HEK293 (cell line): ENCODE data around the gene ARSD.

Experiments
- CTCF ChIA-PET: fragments of 350-600 bp; formaldehyde crosslinking; extraction: SDS; loops from one replicate; lab custom pipeline; 2021; ENCODE audit warnings: antibody characterized with exemption; lab: Yijun Ruan, JAX
- POLR2A ChIA-PET: fragments of 300-600 bp; formaldehyde crosslinking; extraction: SDS; loops from one replicate; lab custom pipeline; 2020; ENCODE audit warnings: antibody characterized with exemption, inconsistent platforms; lab: Yijun Ruan, JAX
- H3K27ac ChIP-seq: fragments of 200-500 bp; sonication (Bioruptor generic); 2 replicates; pipeline ENCODE4 v1.5.1; 2014; ENCODE audit warnings: low read depth, low read length, control low read depth, inconsistent platforms; ENCODE audit errors: extremely low read depth
- H3K36me3 ChIP-seq, 2 experiments: fragments of 200-500 bp in 1 of 2; sonication (Bioruptor generic) in 1 of 2; 1 replicate in 1 of 2; 2 replicates in 1 of 2; pipeline ENCODE4 v1.5.1; 2014 to 2017; ENCODE audit warnings: inconsistent platforms in 2 of 2, low read length in 2 of 2; ENCODE audit not compliant: control insufficient read depth in 2 of 2, insufficient read depth in 1 of 2
- H3K4me1 ChIP-seq: fragments of 200-500 bp; sonication (Bioruptor generic); 2 replicates; pipeline ENCODE4 v1.5.1; 2014; ENCODE audit warnings: mild to moderate bottlenecking, low read length, inconsistent platforms; ENCODE audit not compliant: control insufficient read depth, insufficient read depth
- H3K4me3 ChIP-seq: 2 replicates; pipeline ENCODE4 v1.5.1; 2011; ENCODE audit warnings: low read depth, mild to moderate bottlenecking, control low read depth, low read length, moderate library complexity
- H3K9me3 ChIP-seq: fragments of 200-500 bp; sonication (Bioruptor generic); 2 replicates; pipeline ENCODE4 v1.5.1; 2014; ENCODE audit warnings: low read depth, low read length, inconsistent platforms; ENCODE audit not compliant: control insufficient read depth, insufficient read depth
- ATF2 ChIP-seq: fragments of 450-650 bp; formaldehyde crosslinking; IDR thresholded peaks from 2 replicates; pipeline ENCODE4 v1.5.1; 2016; ENCODE audit warnings: missing biosample characterization, missing genetic modification characterization, low read depth
- BCL6B ChIP-seq: fragments of 450-650 bp; formaldehyde crosslinking; IDR thresholded peaks from 2 replicates; pipeline ENCODE4 v1.5.1; 2017; ENCODE audit warnings: missing biosample characterization, missing genetic modification characterization
- HOXA7 ChIP-seq: sonication (generic); formaldehyde crosslinking; IDR thresholded peaks from 2 replicates; pipeline ENCODE4 v1.8.1; 2022; ENCODE audit warnings: missing genetic modification reagents, borderline replicate concordance
- MYNN ChIP-seq: fragments of 450-650 bp; formaldehyde crosslinking; IDR thresholded peaks from 2 replicates; pipeline ENCODE4 v1.5.1; 2016; ENCODE audit warnings: missing biosample characterization, missing genetic modification characterization, borderline replicate concordance
- PRDM4 ChIP-seq: fragments of 450-650 bp; formaldehyde crosslinking; IDR thresholded peaks from 2 replicates; pipeline ENCODE4 v1.5.1; 2017; ENCODE audit warnings: missing biosample characterization, missing genetic modification characterization
- RBAK ChIP-seq: fragments of 450-650 bp; formaldehyde crosslinking; IDR thresholded peaks from 2 replicates; pipeline ENCODE4 v1.5.1; 2016; ENCODE audit warnings: missing biosample characterization, missing genetic modification characterization
- YY1 ChIP-seq: fragments of 450-650 bp; formaldehyde crosslinking; IDR thresholded peaks from 2 replicates; pipeline ENCODE4 v1.5.1; 2018; ENCODE audit warnings: missing biosample characterization, missing genetic modification characterization
- ZNF174 ChIP-seq: fragments of 450-650 bp; formaldehyde crosslinking; IDR thresholded peaks from 2 replicates; pipeline ENCODE4 v1.5.0; 2017; ENCODE audit warnings: missing biosample characterization, mild to moderate bottlenecking, missing genetic modification characterization
- ZNF239 ChIP-seq: fragments of 450-650 bp; formaldehyde crosslinking; IDR thresholded peaks from 2 replicates; pipeline ENCODE4 v1.5.1; 2016; ENCODE audit warnings: missing biosample characterization, missing genetic modification characterization
- ZNF391 ChIP-seq: fragments of 450-650 bp; formaldehyde crosslinking; IDR thresholded peaks from 2 replicates; pipeline ENCODE4 v1.5.1; 2016; ENCODE audit warnings: low read depth, missing biosample characterization, missing genetic modification characterization, borderline replicate concordance
- ZNF416 ChIP-seq: fragments of 450-650 bp; formaldehyde crosslinking; IDR thresholded peaks from 2 replicates; pipeline ENCODE4 v1.5.1; 2016; ENCODE audit warnings: missing biosample characterization, missing genetic modification characterization
- ZNF433 ChIP-seq: fragments of 450-650 bp; formaldehyde crosslinking; IDR thresholded peaks from 2 replicates; pipeline ENCODE4 v1.5.1; 2016; ENCODE audit warnings: missing biosample characterization, missing genetic modification characterization, low read depth
- ZNF501 ChIP-seq: fragments of 450-650 bp; formaldehyde crosslinking; IDR thresholded peaks from 2 replicates; pipeline ENCODE4 v1.5.1; 2016; ENCODE audit warnings: missing biosample characterization, missing genetic modification characterization
- ZNF629 ChIP-seq: fragments of 450-650 bp; formaldehyde crosslinking; IDR thresholded peaks from 2 replicates; pipeline ENCODE4 v1.5.1; 2017; ENCODE audit warnings: missing biosample characterization, missing genetic modification characterization
- ZNF692 ChIP-seq: fragments of 450-650 bp; formaldehyde crosslinking; IDR thresholded peaks from 2 replicates; pipeline ENCODE4 v1.5.1; 2016; ENCODE audit warnings: missing biosample characterization, missing genetic modification characterization
- TF ChIP-seq, protein P1 (sequence below): fragments of 450-650 bp; formaldehyde crosslinking; IDR thresholded peaks from 2 replicates; pipeline ENCODE4 v1.5.1; 2016; ENCODE audit warnings: missing biosample characterization, missing genetic modification characterization
- TF ChIP-seq, protein P2 (sequence below): fragments of 450-650 bp; formaldehyde crosslinking; IDR thresholded peaks from 2 replicates; pipeline ENCODE4 v1.5.1; 2016; ENCODE audit warnings: missing biosample characterization, missing genetic modification characterization

The ARSD gene

DNA sequence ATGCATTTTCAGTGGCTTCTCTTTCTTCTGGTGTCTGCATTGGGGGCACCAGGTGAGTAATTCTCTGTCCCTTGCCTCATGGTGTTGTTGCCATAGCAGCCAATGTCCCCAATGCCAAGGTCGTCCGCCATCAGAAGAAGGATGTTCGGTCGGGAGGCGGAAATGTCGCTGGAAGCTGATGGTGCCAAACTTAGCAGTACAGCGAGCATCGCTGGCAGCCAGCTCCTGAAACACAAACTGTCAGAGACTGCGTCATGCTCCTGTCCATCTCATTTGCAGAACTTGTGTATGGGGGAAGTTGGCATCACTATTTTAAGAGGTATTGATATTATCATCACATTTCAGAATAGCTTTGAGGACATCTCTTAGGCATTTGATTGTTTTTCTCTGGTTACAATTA, 29.1 kb upstream of the ARSD start:
- Histone ChIP-seq H3K4me1 (no peaks in the 10 kb centered on the region), H3K4me3 (no peak overlapping the region)
- POLR2A ChIA-PET: no interaction called here
- TF ChIP-seq ZNF501 (tag by site-specific recombination) (no peak), BCL6B (tag by site-specific recombination) (no peak), ZNF239 (tag by site-specific recombination) (no peak), ZNF174 (no peak), MYNN (no peak), ZNF692 (tag by site-specific recombination) (no peak), ZNF391 (tag by site-specific recombination) (no peak), RBAK (tag by site-specific recombination) (no peak)
- TF ChIP-seq, protein P1, sequence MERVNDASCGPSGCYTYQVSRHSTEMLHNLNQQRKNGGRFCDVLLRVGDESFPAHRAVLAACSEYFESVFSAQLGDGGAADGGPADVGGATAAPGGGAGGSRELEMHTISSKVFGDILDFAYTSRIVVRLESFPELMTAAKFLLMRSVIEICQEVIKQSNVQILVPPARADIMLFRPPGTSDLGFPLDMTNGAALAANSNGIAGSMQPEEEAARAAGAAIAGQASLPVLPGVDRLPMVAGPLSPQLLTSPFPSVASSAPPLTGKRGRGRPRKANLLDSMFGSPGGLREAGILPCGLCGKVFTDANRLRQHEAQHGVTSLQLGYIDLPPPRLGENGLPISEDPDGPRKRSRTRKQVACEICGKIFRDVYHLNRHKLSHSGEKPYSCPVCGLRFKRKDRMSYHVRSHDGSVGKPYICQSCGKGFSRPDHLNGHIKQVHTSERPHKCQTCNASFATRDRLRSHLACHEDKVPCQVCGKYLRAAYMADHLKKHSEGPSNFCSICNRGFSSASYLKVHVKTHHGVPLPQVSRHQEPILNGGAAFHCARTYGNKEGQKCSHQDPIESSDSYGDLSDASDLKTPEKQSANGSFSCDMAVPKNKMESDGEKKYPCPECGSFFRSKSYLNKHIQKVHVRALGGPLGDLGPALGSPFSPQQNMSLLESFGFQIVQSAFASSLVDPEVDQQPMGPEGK (tag by site-specific recombination): no peak
- TF ChIP-seq, protein P2, sequence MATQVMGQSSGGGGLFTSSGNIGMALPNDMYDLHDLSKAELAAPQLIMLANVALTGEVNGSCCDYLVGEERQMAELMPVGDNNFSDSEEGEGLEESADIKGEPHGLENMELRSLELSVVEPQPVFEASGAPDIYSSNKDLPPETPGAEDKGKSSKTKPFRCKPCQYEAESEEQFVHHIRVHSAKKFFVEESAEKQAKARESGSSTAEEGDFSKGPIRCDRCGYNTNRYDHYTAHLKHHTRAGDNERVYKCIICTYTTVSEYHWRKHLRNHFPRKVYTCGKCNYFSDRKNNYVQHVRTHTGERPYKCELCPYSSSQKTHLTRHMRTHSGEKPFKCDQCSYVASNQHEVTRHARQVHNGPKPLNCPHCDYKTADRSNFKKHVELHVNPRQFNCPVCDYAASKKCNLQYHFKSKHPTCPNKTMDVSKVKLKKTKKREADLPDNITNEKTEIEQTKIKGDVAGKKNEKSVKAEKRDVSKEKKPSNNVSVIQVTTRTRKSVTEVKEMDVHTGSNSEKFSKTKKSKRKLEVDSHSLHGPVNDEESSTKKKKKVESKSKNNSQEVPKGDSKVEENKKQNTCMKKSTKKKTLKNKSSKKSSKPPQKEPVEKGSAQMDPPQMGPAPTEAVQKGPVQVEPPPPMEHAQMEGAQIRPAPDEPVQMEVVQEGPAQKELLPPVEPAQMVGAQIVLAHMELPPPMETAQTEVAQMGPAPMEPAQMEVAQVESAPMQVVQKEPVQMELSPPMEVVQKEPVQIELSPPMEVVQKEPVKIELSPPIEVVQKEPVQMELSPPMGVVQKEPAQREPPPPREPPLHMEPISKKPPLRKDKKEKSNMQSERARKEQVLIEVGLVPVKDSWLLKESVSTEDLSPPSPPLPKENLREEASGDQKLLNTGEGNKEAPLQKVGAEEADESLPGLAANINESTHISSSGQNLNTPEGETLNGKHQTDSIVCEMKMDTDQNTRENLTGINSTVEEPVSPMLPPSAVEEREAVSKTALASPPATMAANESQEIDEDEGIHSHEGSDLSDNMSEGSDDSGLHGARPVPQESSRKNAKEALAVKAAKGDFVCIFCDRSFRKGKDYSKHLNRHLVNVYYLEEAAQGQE (tag by site-specific recombination): no peak
- TF ChIP-seq, all 188 proteins: peak for 0
- no peak overlapping the region for H3K27ac ChIP-seq
- CTCF ChIA-PET: no interaction called here
- no peaks in the 10 kb centered on the region for H3K36me3 ChIP-seq
- no peaks in the 10 kb centered on the region for H3K9me3 ChIP-seq

GRCh38 chrX:2955838-2956237, 26.7 kb upstream of the ARSD start:
- POLR2A ChIA-PET: no interaction called here
- H3K27ac ChIP-seq: no peak overlapping the region
- TF ChIP-seq PRDM4 (no peak), HOXA7 (CRISPR knock-in tag) (no peak), ATF2 (tag by site-specific recombination) (no peak), ZNF629 (tag by site-specific recombination) (no peak), ZNF433 (tag by site-specific recombination) (no peak), YY1 (no peak), ZNF416 (no peak)
- no peaks in the 10 kb centered on the region for H3K4me1 ChIP-seq
- CTCF ChIA-PET: no interaction called here
- no peak overlapping the region for H3K4me3 ChIP-seq
- no peaks in the 10 kb centered on the region for H3K9me3 ChIP-seq
- peaks cover 0 to 2% of the 10 kb centered on the region in 2 experiments; a peak in 1 of 3 replicates for H3K36me3 ChIP-seq
